Activated T-cell treated with anti-CD3 and anti-CD28 coated beads for 1 hour (primary cell): ENCODE data around the gene ENO2.

ENCODE experiments used
- DNase-seq: peaks from one replicate; pipeline ENCODE4 v3.0.0-alpha.2; 2020; ENCODE audit warnings: low read depth

The ENO2 gene

GRCh38 chr12:6960593-6961277 lies 46.4 kb downstream of the ENO2 start:
- no peak for DNase-seq

GRCh38 chr12:6961278-6961694 lies 46.9 kb downstream of the ENO2 start:
- peak; percentile 80 for DNase-seq

DNA sequence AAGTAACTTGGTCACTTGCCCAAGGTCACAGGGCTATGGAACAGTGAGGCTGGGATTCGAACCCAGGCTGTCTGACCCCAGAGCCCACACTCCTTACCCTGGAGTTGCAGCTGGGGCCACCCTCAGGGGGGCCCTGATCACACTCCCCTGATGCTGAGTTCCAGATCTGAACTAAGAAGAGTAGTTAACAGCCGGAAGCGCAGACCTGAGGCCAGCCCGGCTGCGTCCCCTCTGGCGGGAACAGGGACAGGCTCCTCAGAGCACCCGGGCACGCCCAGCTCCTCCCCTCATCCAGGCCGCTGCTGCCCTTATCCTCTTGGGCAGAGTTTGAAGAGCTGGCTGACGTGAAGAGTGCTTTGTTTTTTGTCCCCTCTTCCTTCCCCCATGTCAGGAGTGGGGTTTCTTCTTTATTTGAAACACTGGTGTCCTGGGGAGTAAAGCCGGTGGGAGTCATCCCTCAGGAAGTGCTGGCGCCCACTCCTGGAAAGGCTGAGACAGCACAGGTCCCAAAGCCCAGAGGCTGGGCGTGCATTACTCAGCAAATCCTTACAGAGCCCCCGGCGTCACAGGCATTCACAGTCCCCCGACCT lies 47.4 kb downstream of the ENO2 start:
- no peak for DNase-seq

DNA sequence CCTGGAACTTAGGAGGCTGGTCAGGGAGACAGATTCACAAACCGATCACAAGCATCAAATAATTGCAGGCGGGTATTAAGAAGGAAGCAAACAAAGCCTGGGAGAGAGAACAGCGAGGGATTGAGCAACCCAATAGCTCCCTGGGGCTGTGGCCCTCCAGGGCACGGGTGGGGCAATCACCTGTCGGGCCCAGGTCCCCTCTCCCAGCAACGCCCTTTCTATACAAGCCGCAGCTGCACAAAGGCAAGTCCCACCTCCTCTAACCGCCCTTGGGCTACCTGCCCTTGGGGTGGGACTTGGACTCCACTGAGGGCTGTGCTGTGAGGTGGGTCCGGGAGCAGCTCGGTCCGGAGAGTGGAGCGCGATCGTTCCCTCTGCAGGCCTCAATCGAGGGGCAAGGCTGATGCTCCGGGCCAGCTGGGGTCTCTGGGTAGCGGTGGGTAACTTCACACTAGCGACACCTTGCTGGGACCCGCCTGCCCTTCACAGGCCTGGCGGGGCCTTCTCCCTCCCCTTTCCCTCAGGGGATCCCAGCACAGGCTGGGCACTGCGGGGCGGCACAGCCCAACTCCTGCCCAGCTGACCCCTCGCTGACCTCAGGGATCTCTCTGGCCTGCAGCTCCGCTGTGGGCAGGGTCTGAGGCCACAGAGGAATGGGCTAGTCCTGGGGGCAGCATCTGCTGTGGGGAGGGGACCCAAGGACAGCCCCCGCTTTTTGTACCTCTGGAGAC lies 48.1 kb downstream of the ENO2 start:
- DNase-seq = no peak

GRCh38 chr12:6963016-6963731 lies 48.8 kb downstream of the ENO2 start:
- no peak for DNase-seq

DNA sequence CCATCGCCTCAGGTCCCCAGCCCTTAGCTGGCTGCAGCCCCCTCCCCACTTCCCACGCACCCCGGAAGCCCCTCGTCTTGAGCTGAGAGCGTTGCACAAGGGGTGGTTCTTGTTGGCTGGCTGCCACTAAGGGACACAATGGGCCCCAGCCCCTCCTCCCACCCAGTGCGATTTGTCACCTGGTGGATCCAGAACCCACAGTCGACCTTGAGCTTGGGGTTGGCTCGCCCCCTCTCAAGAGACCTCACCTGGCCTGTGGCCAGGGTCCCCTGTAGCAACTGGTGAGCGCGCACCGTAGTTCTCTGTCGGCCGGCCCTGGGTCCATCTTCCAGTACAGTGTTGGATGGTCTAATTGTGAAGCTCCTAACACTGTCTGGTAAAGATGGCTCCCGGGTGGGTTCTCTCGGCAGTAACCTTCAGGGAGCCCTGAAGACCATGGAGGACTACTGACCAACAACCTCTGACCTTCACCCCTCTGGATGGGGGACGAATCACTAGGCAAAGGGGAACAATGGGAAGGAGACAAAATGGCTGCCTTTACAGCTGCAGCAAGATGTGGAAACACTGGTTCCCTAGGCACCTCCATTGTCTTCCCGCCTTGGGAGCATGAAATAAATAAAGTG lies 49.5 kb downstream of the ENO2 start:
- DNase-seq = no peak

GRCh38 chr12:6964605-6965025 lies 50.2 kb downstream of the ENO2 start:
- DNase-seq = no peak

DNA sequence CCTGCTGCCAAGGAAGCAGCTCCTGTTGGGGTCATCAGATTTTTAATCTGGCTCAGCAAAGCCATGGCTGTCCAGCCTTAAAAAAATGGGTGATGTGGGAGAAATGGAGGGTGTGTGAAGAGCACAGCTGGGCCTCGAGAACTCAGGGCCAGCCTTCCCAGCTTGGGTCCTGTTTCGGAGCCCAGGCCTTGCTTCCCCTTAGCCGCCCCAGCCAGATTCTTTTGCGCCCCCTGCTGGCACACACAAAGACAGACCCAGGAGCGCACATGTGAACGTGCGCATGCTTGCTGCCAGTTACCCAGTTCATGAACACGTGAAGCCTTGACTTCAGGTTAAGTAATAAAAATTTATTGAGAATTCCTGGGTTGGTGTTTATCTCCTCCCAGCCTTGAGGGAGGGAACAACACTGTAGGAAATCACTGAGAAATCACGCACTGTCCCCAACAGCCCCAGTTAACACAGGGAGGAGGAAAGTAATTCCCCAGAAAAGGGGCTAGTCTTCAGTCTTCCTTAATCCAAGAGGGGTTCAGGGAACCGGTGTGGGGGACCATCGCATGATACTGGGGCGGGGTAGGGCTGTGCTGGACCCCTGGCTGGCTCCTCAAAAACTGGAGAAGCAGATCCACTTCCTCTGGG lies 50.8 kb downstream of the ENO2 start:
- peak; percentile 92 for DNase-seq

GRCh38 chr12:6965714-6966113 lies 51.3 kb downstream of the ENO2 start:
- no peak for DNase-seq

GRCh38 chr12:6966351-6966750 lies 52.0 kb downstream of the ENO2 start:
- no peak for DNase-seq

- no peak for DNase-seq
These were observed 53.3 kb downstream of the ENO2 start for GRCh38 chr12:6967651-6968100.

- DNase-seq = no peak
These were observed 54.0 kb downstream of the ENO2 start for GRCh38 chr12:6968426-6968825.

GRCh38 chr12:6970096-6970527 lies 55.7 kb downstream of the ENO2 start:
- no peak for DNase-seq
